ENCODE results near the gene RND3. TPM values are rescaled to one million over a fixed set of nuclear protein-coding genes. Genes with fewer than 3 reads are reported as not detected.

Gene RND3
- total RNA-seq, 1 donor from 2014 or later, result 59.1 TPM

DNA sequence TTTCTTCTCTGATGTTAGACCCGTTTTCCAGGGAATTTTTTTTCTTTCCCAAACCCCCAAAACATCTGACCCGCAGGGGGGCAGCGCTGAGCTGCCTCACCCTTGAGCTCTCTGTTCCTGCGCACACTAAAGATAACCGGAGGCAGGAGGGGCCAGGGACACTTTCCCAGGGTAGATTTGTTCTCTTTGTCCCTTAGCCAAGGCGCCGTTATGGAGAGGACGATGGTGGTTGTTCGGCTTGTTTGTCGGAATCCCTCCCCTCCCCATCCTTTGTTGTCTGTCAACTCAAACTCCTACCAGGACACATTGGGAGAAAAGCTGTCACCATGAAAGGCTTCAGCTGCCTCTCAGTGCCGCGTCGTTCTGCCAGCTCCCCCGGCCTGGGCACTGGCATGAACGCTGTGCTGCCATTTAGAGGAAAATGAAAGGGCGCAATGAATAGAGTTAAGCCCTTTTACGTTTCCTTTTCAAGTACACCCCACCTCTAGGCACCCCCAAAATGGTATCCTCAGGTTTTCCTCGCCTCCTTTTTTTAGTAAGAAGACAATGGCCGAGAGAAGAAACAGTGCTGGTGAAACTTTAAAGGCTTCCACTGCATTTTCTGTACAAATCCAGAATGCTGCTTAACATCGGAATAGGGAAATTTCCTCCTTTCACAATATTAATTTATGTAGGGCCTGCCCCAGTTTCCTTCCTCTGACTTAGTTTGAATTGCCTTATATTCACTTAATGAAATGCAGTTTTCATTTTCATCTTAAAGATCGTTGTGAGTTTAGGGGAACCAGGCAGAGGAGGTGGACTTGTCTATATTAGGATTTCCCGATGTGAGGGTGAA lies 62.1 kb downstream of the RND3 start:
- TF ChIP-seq, protein P1, sequence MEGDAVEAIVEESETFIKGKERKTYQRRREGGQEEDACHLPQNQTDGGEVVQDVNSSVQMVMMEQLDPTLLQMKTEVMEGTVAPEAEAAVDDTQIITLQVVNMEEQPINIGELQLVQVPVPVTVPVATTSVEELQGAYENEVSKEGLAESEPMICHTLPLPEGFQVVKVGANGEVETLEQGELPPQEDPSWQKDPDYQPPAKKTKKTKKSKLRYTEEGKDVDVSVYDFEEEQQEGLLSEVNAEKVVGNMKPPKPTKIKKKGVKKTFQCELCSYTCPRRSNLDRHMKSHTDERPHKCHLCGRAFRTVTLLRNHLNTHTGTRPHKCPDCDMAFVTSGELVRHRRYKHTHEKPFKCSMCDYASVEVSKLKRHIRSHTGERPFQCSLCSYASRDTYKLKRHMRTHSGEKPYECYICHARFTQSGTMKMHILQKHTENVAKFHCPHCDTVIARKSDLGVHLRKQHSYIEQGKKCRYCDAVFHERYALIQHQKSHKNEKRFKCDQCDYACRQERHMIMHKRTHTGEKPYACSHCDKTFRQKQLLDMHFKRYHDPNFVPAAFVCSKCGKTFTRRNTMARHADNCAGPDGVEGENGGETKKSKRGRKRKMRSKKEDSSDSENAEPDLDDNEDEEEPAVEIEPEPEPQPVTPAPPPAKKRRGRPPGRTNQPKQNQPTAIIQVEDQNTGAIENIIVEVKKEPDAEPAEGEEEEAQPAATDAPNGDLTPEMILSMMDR (conservative IDR thresholded peaks at IDR 0.05; ENCODE audit: low read depth, low read length), result peak; percentile 57
- H3K4me3 ChIP-seq (ENCODE audit: low read depth, low read length), result peak overlapping the region; percentile 24
- DNase-seq (ENCODE audit: low read depth), result no peak

DNA sequence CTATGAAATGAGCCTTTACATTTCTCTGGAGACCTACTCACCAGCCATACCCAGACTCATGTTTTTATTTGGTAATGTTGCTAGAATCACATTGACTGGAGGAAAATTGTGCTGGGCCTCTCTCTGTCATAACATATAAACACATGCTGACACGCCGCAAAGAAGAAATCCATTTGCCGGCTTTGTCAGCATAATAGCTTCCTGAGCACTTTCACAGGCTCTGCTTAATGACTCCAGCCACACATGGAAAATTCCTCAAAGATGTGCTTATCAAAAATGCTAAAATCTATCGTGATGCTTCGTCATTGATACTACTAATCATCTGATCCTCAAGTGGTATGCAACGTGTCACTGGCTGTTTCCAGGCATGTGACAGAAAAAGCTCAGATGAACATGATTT lies 63.1 kb downstream of the RND3 start:
- TF ChIP-seq, protein P1 (conservative IDR thresholded peaks at IDR 0.05; ENCODE audit: low read depth, low read length), result no peak
- no peak overlapping the region for H3K4me3 ChIP-seq (ENCODE audit: low read depth, low read length)
- DNase-seq (ENCODE audit: low read depth), result no peak

DNA sequence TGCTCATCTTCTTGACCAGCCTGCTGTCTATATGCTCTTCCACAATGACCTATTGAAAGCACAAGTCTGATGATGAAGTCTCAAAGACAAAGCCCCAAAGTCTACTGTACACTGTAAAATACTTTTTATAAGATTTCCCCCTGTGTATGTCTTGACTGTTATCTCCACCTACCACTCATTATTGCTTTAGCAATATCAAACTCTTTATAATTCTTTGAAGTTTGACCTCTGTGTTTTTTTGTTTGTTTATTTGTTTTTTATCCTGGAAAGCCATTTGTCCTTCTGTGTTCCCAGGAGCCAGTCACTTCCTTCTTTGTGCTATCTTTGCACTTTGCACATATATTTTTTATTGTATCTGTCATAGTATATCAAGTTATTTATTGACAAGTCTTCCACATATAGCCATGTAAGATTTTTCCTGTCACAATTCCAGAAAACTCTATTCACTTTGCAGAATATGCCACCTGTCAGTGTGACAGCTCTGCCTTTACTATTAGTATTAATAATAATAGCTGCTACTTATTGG lies 66.3 kb downstream of the RND3 start:
- TF ChIP-seq, protein P1 (conservative IDR thresholded peaks at IDR 0.05; ENCODE audit: low read depth, low read length), result no peak
- no peak for DNase-seq (ENCODE audit: low read depth)

DNA sequence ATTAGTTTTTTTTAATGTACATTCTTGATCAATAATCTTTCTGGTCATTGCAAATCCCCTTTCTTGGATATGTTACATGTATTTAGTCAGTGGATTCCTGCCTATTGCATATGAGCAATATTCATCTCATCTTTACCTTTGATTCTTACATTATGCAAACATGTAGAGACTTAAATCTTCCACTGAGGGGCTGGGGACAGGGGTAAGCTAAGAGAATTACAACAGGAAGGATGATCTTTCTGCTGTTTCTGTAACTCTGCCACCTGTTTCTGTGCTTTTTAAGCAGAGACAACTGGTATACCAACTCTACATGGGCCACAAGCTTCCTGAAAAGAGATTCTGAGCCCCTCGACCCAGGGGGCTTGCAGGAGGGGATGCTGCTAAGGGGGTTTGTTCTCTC lies 68.6 kb downstream of the RND3 start:
- TF ChIP-seq, protein P1 (conservative IDR thresholded peaks at IDR 0.05; ENCODE audit: low read depth, low read length), result no peak

More for the DNA sequence above, 66.3 kb downstream of the RND3 start:
- H3K4me3 ChIP-seq (ENCODE audit: low read depth, low read length), result no peak overlapping the region

More for the DNA sequence above, 68.6 kb downstream of the RND3 start:
- H3K4me3 ChIP-seq (ENCODE audit: low read depth, low read length), result no peak overlapping the region
- DNase-seq (ENCODE audit: low read depth), result no peak
